ENCODE results near the gene VSIG4. TPM values are rescaled to one million over a fixed set of nuclear protein-coding genes. Genes with fewer than 3 reads are reported as not detected.

VSIG4 gene
- total and polyA plus RNA-seq, 2 of the 13 experiments (the other 11 are each of a cell fraction or from before 2014, with no cell fraction given): not detected

GRCh38 chrX:66009231-66009845 is 30.5 kb downstream of the VSIG4 start:
- FAIRE-seq: no peak
- TF ChIP-seq TSC22D2 (CRISPR knock-in tag; IDR thresholded peaks at IDR 0.05; ENCODE audit: borderline replicate concordance) (no peak), ZNF782 (CRISPR knock-in tag; IDR thresholded peaks at IDR 0.05; ENCODE audit: borderline replicate concordance) (no peak), BCL3 (CRISPR knock-in tag; IDR thresholded peaks at IDR 0.05) (no peak), ARID3A (IDR thresholded peaks at IDR 0.05; ENCODE audit: low read depth, low read length) (no peak), HNRNPH1 (optimal IDR thresholded peaks at IDR 0.05; ENCODE audit: low read depth, low read length) (no peak), EP300 (IDR thresholded peaks at IDR 0.05; ENCODE audit: low read depth in 2 of 2, low read length in 2 of 2) (no peak), EP300 (CRISPR knock-in tag; IDR thresholded peaks at IDR 0.05; ENCODE audit: borderline replicate concordance) (no peak), NFIB (CRISPR knock-in tag; IDR thresholded peaks at IDR 0.05; ENCODE audit: borderline replicate concordance) (no peak), ZNF788 (CRISPR knock-in tag; IDR thresholded peaks at IDR 0.05; ENCODE audit: borderline replicate concordance) (no peak), CSRNP2 (CRISPR knock-in tag; conservative IDR thresholded peaks at IDR 0.05; ENCODE audit: low read depth) (no peak), SNAI1 (CRISPR knock-in tag; IDR thresholded peaks at IDR 0.05; ENCODE audit: borderline replicate concordance) (no peak), NCOR1 (IDR thresholded peaks at IDR 0.05; ENCODE audit: borderline replicate concordance, low read length) (no peak), ZNF569 (CRISPR knock-in tag; IDR thresholded peaks at IDR 0.05; ENCODE audit: borderline replicate concordance) (no peak), CREB1 (IDR thresholded peaks at IDR 0.05) (no peak), CREB1 (CRISPR knock-in tag; IDR thresholded peaks at IDR 0.05) (no peak), PPARG (CRISPR knock-in tag; conservative IDR thresholded peaks at IDR 0.05) (no peak), ZNF674 (CRISPR knock-in tag; IDR thresholded peaks at IDR 0.05; ENCODE audit: low read depth) (no peak), ZNF281 (CRISPR knock-in tag; IDR thresholded peaks at IDR 0.05; ENCODE audit: borderline replicate concordance) (no peak)

More at GRCh38 chrX:66009231-66009845, 30.5 kb downstream of the VSIG4 start:
- Histone ChIP-seq H3K4me2 (ENCODE audit: low read depth, low read length) (no peak overlapping the region), H3K4me3 (replicated peaks in 1 of 3; ENCODE audit: insufficient read depth in 1 of 3, low read depth in 2 of 3, low read length in 3 of 3) (no peak overlapping the region), H4K20me1 (ENCODE audit: insufficient read depth, low read length) (no peaks in the 10 kb centered on the region), H3K79me2 (ENCODE audit: insufficient read depth, low read length) (no peaks in the 10 kb centered on the region), H3K27ac (ENCODE audit: extremely low read length, insufficient read depth, low read length) (no peak overlapping the region), H3K36me3 (replicated peaks in 1 of 2; ENCODE audit: control insufficient read depth in 1 of 2, insufficient read depth in 2 of 2, low read length in 2 of 2) (no peaks in the 10 kb centered on the region), H2AFZ (ENCODE audit: low read length) (no peak overlapping the region), H3K9ac (ENCODE audit: insufficient read depth, low read depth, low read length) (no peak overlapping the region), H3K4me1 (ENCODE audit: insufficient read depth, low read length) (no peaks in the 10 kb centered on the region), H3K9me3 (ENCODE audit: low read length) (no peaks in the 10 kb centered on the region), H3K27me3 (ENCODE audit: control insufficient read depth in 1 of 2, insufficient read depth in 2 of 2, low read length in 2 of 2) (no peaks in the 10 kb centered on the region)
- in situ Hi-C loops (cut with HindIII; ENCODE audit: extremely low pct_ligation_motif_present, low pct_unique_long_range_greater_than_20kb): no loop called here
- ChIA-PET CTCF (ENCODE audit: low intra/inter-chr PET ratio, low total read pairs) (no interaction called here), POLR2A (no interaction called here)
- 60% methylated on average over 3 of the region's 3 CpGs for WGBS (ENCODE audit: low lambda C conversion rate)
- DNase-seq (ENCODE audit: low spot score): no peak
- ATAC-seq: no peak
- intact Hi-C loops (cut with micrococcal nuclease; ENCODE audit: unreplicated experiment): no loop called here
- no TSS peak for BruUV-seq (replicated peaks)

Data from HepG2 (cell line).